Endometrial microvascular endothelial cells (primary cell): Measurements from ENCODE around the gene ARMC8. TPM values are rescaled to one million over a fixed set of nuclear protein-coding genes. Genes with fewer than 3 reads are reported as not detected.

Experiments
- in situ Hi-C: cut with HindIII; loops from 2 replicates; pipeline ENCODE4 v1.10.0; 2017; ENCODE audit warnings: low sequenced_read_pairs, low pct_unique_long_range_greater_than_20kb; ENCODE audit errors: inconsistent ontology term
- total RNA-seq: library from RNA; depleted of rRNA; stranded (reverse); fragments of >200 nt; gene quantifications from one replicate; pipeline ENCODE4 v1.2.3, GENCODE V29; 2015; ENCODE audit errors: inconsistent ontology term

Gene ARMC8
- total RNA-seq, 1 donor from 2014 or later, result 85.9 TPM

DNA sequence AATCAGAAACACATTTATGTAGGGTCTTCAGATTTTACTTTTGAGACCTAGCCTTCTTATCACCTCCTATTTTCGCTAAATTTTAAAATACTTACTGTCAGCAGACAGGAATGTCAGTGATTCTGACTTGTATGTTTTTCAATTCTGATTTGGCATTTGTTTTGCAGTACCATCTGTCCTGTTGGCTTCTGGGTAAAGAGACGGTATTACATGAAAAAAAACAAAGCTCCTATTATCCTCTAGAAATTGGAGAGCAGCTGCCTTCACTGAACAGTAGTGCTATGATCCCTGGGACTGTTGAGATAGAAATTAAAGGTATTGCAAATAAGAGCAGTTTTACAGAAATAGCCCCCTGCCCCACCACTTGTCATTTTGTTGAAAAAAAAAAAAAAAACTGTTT is 8.4 kb downstream of the ARMC8 start:
- in situ Hi-C loops, result no loop called here

GRCh38 chr3:138196023-138196422 is 8.9 kb downstream of the ARMC8 start:
- in situ Hi-C loops, result no loop called here

DNA sequence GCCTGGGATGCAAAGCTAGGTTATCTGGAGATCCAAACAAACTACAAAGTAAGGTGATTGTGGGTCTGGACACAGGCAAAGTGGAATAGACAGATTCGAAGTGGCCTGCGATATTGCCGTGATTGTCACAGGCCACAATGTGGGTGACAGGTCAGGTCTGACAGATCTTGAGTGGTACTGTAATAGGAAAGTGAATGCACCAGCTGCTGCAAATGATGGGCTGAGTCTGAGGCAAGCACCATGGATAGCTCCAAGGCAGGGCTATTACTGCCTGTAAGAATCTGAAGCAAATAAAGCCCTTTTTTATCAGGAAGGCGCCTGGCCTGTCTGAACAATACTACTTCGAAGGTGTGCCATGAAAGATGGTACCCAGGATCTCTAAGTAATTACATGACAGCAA is 10.0 kb downstream of the ARMC8 start:
- in situ Hi-C loops, result no loop called here

- in situ Hi-C loops, result no loop called here
Observed at GRCh38 chr3:138197524-138197923, 10.4 kb downstream of the ARMC8 start.

- in situ Hi-C loops, result no loop called here
Observed at GRCh38 chr3:138199851-138200250, 12.8 kb downstream of the ARMC8 start.

DNA sequence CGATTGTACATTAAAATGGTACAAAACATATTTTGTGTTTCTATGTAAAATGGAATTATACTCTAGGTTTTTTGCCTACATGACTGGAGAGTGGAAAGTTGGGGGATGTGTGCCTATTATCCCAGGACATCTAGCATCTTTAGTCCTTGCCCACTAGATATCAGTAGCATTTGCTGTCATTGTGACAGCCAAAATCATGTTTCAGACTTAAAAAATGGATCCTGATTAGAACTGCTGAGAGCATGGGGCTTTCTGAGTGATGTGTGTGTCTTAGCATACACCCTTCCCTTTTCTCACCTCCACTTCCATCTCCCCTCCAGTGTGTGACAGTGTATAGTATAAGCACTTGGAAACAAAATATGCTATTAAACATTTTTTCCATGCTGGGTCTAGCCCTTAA is 13.3 kb downstream of the ARMC8 start:
- in situ Hi-C loops, result no loop called here

DNA sequence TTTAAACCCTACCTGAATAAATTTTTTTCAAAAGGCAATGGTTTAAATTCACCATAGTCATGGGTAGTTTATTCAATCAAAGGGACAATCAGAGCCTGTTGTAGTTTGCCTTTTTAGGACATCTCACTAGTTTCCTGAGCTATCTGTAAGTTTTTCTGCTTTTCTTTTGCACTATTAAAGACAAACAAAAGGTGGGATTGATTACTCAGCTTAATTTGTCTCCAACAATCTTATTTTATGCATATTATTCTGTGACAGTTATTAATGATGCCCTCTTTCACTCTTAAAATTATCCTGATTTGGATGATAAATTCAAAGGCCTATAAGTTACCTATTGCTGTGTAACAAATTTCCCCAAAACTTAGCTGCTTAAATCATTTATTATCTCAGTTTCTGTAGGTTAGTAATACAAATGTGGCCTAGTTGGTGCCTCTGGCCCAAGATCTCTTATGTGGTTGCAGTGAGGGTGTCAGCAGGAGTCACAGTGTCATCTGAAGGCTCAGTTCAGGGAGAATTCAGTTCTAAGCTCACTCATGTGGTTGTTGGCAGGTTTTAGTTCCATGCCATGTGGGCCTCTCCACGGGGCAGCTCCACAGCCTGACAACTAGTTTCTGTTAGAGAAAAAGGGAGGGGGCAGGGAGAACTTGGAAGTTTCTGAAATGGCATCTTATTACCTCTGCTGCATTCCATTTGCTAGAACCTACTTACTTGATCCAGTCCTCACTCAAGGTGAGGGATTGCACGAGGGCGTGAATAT is 16.0 kb downstream of the ARMC8 start:
- in situ Hi-C loops, result no loop called here

- in situ Hi-C loops, result no loop called here
Observed at GRCh38 chr3:138203938-138204337, 16.8 kb downstream of the ARMC8 start.

- in situ Hi-C loops, result no loop called here
Observed at GRCh38 chr3:138205527-138205926, 18.4 kb downstream of the ARMC8 start.

- in situ Hi-C loops, result no loop called here
Observed at GRCh38 chr3:138206196-138206595, 19.1 kb downstream of the ARMC8 start.

DNA sequence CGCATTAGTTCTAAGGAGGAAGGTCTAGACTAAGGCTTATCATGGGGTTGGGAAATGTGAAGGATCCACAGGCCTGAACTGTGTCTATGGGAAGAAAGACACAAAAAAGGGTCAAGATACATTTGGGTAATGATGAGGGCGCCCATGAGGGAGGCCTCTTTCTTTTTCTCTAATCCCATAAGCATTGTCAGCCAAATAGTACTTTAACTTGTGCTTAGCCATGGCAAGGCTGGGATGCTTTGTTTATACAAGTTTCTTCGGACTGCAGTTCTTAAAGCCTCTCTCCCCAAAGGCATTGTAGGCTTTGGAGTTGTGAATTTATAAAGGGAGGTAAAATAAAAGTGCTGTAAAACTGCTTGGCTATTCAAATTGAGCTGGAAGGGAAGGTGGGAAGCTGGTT is 23.4 kb downstream of the ARMC8 start:
- in situ Hi-C loops, result no loop called here

DNA sequence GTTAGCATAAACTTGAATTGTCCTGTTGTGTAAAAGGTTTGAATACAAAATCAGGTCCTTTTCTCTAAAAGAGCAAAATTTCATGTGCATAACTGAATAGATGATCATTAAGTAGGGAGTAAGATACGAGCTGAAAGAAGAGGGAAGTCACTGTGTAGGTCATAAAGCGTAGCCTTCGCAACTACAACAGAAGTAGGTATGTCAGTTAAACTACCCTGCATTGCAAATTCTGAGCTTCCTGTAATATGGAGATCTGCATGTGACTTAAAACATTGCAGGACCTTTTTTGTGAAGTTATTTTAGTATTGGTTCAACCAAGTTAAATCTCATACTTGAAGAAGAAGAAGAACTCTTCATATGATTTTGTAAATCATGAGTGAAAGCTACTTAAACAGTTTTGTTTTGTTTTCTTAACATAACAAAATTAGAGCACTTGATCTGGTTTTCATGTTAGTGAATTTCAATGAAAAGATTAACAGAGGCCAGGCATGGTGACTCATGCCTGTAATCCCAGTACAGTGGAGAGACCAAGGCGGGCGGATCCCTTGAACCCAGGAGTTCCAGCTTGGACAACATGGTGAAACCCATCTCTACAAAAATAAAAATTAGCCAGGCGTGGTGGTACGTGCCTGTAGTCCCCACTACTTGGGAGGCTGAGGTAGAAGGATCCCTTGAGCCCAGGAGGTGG is 26.4 kb downstream of the ARMC8 start:
- in situ Hi-C loops, result no loop called here

- in situ Hi-C loops, result no loop called here
Observed at GRCh38 chr3:138219255-138219654, 32.2 kb downstream of the ARMC8 start.

- in situ Hi-C loops, result no loop called here
Observed at GRCh38 chr3:138220242-138220641, 33.1 kb downstream of the ARMC8 start.

DNA sequence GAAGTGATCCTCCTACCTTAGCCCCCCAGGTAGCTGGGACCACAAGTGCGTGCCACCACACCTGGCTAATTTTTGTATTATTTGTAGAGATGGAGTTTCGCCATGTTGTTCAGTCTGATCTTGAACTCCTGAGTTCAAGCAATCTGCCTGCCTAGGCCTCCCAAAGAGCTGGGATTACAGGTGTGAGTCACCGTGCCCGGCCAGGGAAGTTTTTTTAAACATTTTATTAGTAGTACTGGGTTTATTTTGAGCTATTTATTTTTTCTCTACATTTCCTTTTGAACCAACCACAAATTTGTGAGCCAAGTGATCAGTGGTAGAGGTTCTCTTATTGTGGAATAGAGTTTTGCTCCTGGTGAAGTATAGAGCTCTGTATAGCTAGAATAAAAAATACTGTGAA is 33.7 kb downstream of the ARMC8 start:
- in situ Hi-C loops, result no loop called here

GRCh38 chr3:138222131-138222941 is 35.2 kb downstream of the ARMC8 start:
- in situ Hi-C loops, result no loop called here

DNA sequence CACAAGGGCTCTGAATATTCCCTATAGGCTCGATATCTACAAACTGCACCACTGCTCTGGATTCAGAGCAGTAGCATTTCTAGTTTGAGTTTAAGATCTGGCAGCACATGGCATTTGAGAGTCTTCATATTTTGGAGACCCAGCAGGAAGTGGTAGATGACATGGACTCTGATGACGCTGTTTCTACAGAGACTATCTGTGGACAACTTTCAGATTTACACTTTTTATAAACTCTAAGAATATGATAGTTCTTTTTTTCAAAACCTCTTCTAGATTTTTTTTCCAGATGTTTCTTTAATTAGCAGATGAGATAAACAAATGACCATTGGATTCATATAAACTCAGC is 35.8 kb downstream of the ARMC8 start:
- in situ Hi-C loops, result no loop called here

- in situ Hi-C loops, result no loop called here
Observed at GRCh38 chr3:138227650-138228049, 40.5 kb downstream of the ARMC8 start.

GRCh38 chr3:138230525-138230924 is 43.4 kb downstream of the ARMC8 start:
- in situ Hi-C loops, result no loop called here
